Esophagus muscularis mucosa (tissue), 4 donors: ENCODE results near the gene RMND5B. TPM values are rescaled to one million over a fixed set of nuclear protein-coding genes. Genes with fewer than 3 reads are reported as not detected.
"Not testable (repeated sequence)": the region's sequence is repeated elsewhere in the genome, so short reads cannot be mapped to it uniquely, and the experiment has no call there.

Experiments
- DNase-seq: peaks from one replicate; pipeline ENCODE4 v3.0.0-alpha.2; 2017; ENCODE audit errors: extremely low spot score
- H3K27ac ChIP-seq, 4 donors: fragments of 200-600 bp; sonication (generic); replicated peaks in 1 of 4; 1 replicate in 3 of 4; 2 replicates in 1 of 4; pipeline ENCODE4 v1.5.1; 2016 to 2019; ENCODE audit warnings: mild to moderate bottlenecking in 1 of 4
- H3K27me3 ChIP-seq, 4 donors: fragments of 200-600 bp; sonication (generic); one replicate each; pipeline versions ENCODE4 v1.5.1 to v1.6.0; 2016 to 2019
- H3K36me3 ChIP-seq, 4 donors: fragments of 200-600 bp; sonication (generic); one replicate each; pipeline ENCODE4 v1.5.1; 2016 to 2019
- H3K4me1 ChIP-seq, 4 donors: fragments of 200-600 bp; sonication (generic); one replicate each; pipeline ENCODE4 v1.5.1; 2016 to 2019
- H3K4me3 ChIP-seq, 4 donors: fragments of 200-600 bp; sonication (generic); 1 replicate in 2 of 4; 2 replicates in 2 of 4; pipeline ENCODE4 v1.5.1; 2016 to 2019; ENCODE audit warnings: mild to moderate bottlenecking in 4 of 4, moderate library complexity in 1 of 4
- H3K9me3 ChIP-seq, 4 donors: fragments of 200-600 bp; sonication (generic); 1 replicate in 3 of 4; 2 replicates in 1 of 4; pipeline ENCODE4 v1.5.1; 2016 to 2019
- EP300 ChIP-seq: sonication (generic); formaldehyde crosslinking; IDR thresholded peaks from one replicate; pipeline ENCODE4 v1.6.1; 2017; ENCODE audit warnings: antibody characterized with exemption
- POLR2A ChIP-seq: fragments of 450-650 bp; IDR thresholded peaks from one replicate; pipeline ENCODE4 v1.6.1; 2017; ENCODE audit warnings: antibody characterized with exemption, moderate library complexity, mild to moderate bottlenecking, low read depth
- POLR2AphosphoS5 ChIP-seq, 2 donors: sonication (generic); formaldehyde crosslinking; IDR thresholded peaks; one replicate each; pipeline ENCODE4 v1.6.1; 2017; ENCODE audit warnings: antibody characterized with exemption in 2 of 2
- WGBS: methylation state at CpG from one replicate; pipeline ENCODE4 v1.1.5; 2018; 5-methylcytosine and 5-hydroxymethylcytosine counted together
- intact Hi-C: fragments of 100-400 bp; cut with DNase I; formaldehyde crosslinking; loops from one replicate; pipeline ENCODE4 v1.15.1; 2023
- total RNA-seq, 4 donors: library from RNA; depleted of rRNA; stranded (reverse); fragments of >200 nt; gene quantifications; one replicate each; pipeline versions ENCODE4 v1.1.0 to v1.2.1, GENCODE V29; 2016
- TF ChIP-seq, protein P1 (sequence below), 3 experiments: fragments of 200-600 bp in 2 of 3; fragments of 450-650 bp in 1 of 3; sonication (generic) in 2 of 3; IDR thresholded peaks; one replicate each; pipeline ENCODE4 v1.5.1; 2017 to 2019; ENCODE audit warnings: antibody characterized with exemption in 3 of 3, mild to moderate bottlenecking in 2 of 3, moderate library complexity in 1 of 3

The RMND5B gene
- total RNA-seq, 4 donors from 2014 or later: 43.2 to 53.9 (median 45.4) TPM

- DNase-seq: no peak
- 83% methylated on average over 4 of the region's 7 CpGs for WGBS
- TF ChIP-seq POLR2A (no peak), POLR2AphosphoS5 (IDR thresholded peaks at IDR 0.05) (no peak), EP300 (no peak)
- TF ChIP-seq, protein P1, sequence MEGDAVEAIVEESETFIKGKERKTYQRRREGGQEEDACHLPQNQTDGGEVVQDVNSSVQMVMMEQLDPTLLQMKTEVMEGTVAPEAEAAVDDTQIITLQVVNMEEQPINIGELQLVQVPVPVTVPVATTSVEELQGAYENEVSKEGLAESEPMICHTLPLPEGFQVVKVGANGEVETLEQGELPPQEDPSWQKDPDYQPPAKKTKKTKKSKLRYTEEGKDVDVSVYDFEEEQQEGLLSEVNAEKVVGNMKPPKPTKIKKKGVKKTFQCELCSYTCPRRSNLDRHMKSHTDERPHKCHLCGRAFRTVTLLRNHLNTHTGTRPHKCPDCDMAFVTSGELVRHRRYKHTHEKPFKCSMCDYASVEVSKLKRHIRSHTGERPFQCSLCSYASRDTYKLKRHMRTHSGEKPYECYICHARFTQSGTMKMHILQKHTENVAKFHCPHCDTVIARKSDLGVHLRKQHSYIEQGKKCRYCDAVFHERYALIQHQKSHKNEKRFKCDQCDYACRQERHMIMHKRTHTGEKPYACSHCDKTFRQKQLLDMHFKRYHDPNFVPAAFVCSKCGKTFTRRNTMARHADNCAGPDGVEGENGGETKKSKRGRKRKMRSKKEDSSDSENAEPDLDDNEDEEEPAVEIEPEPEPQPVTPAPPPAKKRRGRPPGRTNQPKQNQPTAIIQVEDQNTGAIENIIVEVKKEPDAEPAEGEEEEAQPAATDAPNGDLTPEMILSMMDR (IDR thresholded peaks at IDR 0.05): no peak
- no peaks in the 10 kb centered on the region for H3K36me3 ChIP-seq
- peaks cover 0 to 20% (median 0%) of the 10 kb centered on the region in 4 donors for H3K27me3 ChIP-seq
- H3K4me1 ChIP-seq: no peaks in the 10 kb centered on the region
- intact Hi-C loops: no loop called here
- H3K27ac ChIP-seq: no peak overlapping the region
- no peak overlapping the region for H3K4me3 ChIP-seq
- no peaks in the 10 kb centered on the region for H3K9me3 ChIP-seq
Observed at GRCh38 chr5:178196281-178196812, 65.5 kb downstream of the RMND5B start.

- Histone ChIP-seq H3K4me3 (no peak overlapping the region), H3K4me1 (no peaks in the 10 kb centered on the region), H3K27me3 (peaks cover 0 to 20% (median 0%) of the 10 kb centered on the region in 4 donors), H3K27ac (no peak overlapping the region), H3K36me3 (no peaks in the 10 kb centered on the region), H3K9me3 (no peaks in the 10 kb centered on the region)
- WGBS: 86% methylated on average over 8 of the region's 8 CpGs
- DNase-seq: no peak
- intact Hi-C loops: no loop called here
- TF ChIP-seq, protein P1 (IDR thresholded peaks at IDR 0.05): peak in 1 of 3 experiments; percentile 39
- TF ChIP-seq EP300: no peak
Observed at GRCh38 chr5:178196986-178197385, 66.2 kb downstream of the RMND5B start.

- intact Hi-C loops, H3K9me3 ChIP-seq, H3K36me3 ChIP-seq, DNase-seq, H3K4me3 ChIP-seq, H3K4me1 ChIP-seq, H3K27ac ChIP-seq: not testable (repeated sequence)
- 85% methylated on average over 10 of the region's 11 CpGs for WGBS
- H3K27me3 ChIP-seq: peaks cover 0 to 18% (median 0%) of the 10 kb centered on the region in 4 donors
Observed at GRCh38 chr5:178198151-178198550, 67.3 kb downstream of the RMND5B start.

GRCh38 chr5:178198706-178199105, 67.9 kb downstream of the RMND5B start:
- Histone ChIP-seq H3K36me3 (no peaks in the 10 kb centered on the region), H3K9me3 (no peaks in the 10 kb centered on the region), H3K27me3 (peaks cover 0 to 13% (median 0%) of the 10 kb centered on the region in 4 donors), H3K27ac (no peak overlapping the region), H3K4me1 (peaks cover 0 to 3% (median 2%) of the 10 kb centered on the region in 4 donors), H3K4me3 (no peak overlapping the region)
- TF ChIP-seq EP300 (no peak), POLR2A (no peak), POLR2AphosphoS5 (IDR thresholded peaks at IDR 0.05) (no peak)
- TF ChIP-seq, protein P1 (IDR thresholded peaks at IDR 0.05): no peak
- intact Hi-C loops: no loop called here
- 73% methylated on average over 11 of the region's 11 CpGs for WGBS
- no peak for DNase-seq

DNA sequence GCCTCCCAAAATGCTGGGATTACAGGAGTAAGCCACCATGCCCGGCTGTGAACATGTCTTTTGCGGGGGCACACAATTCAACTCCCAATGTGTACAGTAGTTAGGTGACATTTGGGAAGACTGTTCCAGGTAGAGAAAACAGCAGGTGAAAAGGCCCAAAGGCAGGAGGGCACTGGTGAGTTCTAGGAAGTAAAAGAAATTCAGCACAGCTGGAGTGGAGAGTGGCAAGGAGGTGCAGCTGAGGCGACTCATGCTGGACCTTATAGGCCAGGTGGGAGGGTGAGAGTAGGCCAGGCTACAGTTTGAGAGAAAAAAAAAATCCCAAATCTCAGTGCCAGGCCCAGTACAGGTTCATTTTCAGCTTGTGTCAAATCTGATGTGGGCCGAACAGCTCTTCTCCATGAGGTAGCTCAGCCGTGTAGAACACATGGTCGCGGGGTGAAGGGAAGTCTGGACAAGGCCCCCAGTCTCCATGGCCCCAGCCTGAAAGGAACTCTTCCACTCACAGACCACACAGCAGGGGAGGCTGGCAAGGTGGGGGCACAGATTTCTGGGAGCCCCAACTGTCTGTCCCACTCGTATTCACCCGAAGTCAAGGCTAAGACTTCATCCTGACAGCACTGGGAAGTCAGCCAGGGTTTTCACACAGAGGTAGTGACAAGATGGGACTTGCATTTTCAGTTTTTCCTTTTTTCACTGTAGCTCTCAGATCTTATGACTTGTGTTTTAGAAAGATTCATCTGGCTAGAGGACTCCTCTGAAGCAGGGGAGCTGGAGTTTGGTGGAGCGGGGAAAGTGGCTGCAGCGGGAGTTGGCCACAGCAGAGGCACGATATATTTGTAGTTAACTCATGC, 69.0 kb downstream of the RMND5B start:
- 80% methylated on average over 12 of the region's 12 CpGs for WGBS
- H3K36me3 ChIP-seq: no peaks in the 10 kb centered on the region
- H3K4me3 ChIP-seq: no peak overlapping the region
- DNase-seq: no peak
- no peak overlapping the region for H3K27ac ChIP-seq
- H3K9me3 ChIP-seq: no peaks in the 10 kb centered on the region
- H3K4me1 ChIP-seq: peaks cover 0 to 6% (median 4%) of the 10 kb centered on the region in 4 donors
- TF ChIP-seq POLR2AphosphoS5 (IDR thresholded peaks at IDR 0.05): no peak
- no peak for TF ChIP-seq POLR2A
- no peak for TF ChIP-seq EP300
- TF ChIP-seq, protein P1 (IDR thresholded peaks at IDR 0.05): no peak
- intact Hi-C loops: loop anchor here (5.0 kb wide), 1 partner anchor 48 kb away; the partner anchor contains the start of gene NHP2
- H3K27me3 ChIP-seq: peaks cover 0 to 2% (median 0%) of the 10 kb centered on the region in 4 donors
